EH (cell line): ENCODE results near the gene DMRT3.

Source experiments
- DNase-seq: peaks from one replicate; pipeline ENCODE4 v3.0.0-alpha.2; 2015; ENCODE audit warnings: low read depth

DMRT3 gene, protein sequence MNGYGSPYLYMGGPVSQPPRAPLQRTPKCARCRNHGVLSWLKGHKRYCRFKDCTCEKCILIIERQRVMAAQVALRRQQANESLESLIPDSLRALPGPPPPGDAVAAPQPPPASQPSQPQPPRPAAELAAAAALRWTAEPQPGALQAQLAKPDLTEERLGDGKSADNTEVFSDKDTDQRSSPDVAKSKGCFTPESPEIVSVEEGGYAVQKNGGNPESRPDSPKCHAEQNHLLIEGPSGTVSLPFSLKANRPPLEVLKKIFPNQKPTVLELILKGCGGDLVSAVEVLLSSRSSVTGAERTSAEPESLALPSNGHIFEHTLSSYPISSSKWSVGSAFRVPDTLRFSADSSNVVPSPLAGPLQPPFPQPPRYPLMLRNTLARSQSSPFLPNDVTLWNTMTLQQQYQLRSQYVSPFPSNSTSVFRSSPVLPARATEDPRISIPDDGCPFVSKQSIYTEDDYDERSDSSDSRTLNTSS

GRCh38 chr9:976258-976942 lies at the start of gene DMRT3:
Gene DMRT3 (plus strand): TSS chr9:976655. CDS start chr9:977002, 347 bp downstream.
- no peak for DNase-seq

DNA sequence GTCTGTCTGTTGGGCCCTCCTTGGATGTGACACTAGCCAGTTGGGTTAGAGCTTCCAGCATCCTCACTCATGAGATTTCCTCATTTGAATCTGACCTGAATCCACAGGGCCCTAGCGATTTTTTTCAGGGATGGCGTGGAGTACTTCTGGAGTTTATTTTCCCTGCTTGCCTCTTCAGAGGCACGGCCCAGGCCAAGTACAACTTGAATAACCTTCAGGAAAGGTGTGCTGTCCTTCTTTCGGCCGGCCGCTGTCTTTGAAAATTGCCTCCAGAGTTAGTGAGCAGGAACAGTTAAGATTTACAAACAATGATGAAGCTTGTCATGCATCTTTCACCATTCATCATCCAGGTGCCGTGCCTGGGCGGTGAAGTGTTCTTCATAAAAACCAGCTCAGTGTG lies 49.5 kb upstream of the DMRT3 start:
- DNase-seq = no peak

DNA sequence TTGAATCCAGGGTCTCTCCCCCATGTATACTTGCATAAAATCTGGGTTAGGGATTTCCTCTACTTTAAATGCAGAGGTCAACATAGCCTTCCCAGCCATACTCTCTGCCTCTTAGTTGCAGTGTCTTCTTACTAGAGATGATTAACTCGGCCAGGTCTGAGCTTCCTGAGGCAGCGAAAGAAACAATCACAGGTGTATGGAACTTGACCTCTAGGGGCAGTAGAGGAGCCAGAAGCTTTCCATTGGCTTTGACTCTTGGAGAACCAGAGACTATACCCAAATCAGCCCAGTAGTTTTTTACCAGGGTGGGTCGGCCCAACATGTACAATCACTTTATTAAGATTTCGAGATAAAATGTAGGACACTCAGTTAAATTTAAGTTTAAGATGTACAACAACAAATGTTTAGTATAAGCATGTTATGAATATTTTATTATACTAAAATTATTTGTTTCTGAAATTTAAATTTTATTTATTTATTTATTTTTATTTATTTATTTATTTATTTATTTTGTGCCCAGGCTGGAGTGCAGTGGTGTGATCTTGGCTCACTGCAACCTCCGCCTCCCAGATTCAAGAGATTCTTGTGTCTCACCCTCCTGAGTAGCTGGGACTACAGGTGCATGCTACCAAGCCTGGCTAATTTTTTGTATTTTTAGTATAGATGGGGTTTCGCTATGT lies 48.0 kb upstream of the DMRT3 start:
- DNase-seq = peak; percentile 6

- no peak for DNase-seq
These were observed 46.7 kb upstream of the DMRT3 start for GRCh38 chr9:929719-930118.

DNA sequence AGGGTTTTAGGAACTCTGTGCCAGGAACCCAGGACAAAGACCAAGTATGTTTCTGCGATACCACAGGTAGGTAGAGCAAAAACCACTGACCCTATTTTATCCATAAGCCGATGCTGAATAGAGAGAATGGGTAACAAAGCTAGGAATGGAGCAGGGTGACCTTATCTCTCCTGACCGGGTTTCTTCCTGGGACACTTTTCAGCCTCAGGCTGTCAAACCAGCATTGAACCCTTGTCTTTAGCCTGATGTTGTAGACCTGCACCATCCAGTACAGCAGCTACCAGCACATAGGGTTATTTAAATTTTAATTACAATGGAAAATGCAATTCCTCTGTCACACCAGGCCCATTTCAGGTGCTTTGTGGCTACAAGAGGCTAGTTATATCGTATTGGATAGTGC lies 43.1 kb upstream of the DMRT3 start:
- DNase-seq = no peak

- peak; percentile 65 for DNase-seq
These were observed 41.0 kb upstream of the DMRT3 start for GRCh38 chr9:935348-935965.

DNA sequence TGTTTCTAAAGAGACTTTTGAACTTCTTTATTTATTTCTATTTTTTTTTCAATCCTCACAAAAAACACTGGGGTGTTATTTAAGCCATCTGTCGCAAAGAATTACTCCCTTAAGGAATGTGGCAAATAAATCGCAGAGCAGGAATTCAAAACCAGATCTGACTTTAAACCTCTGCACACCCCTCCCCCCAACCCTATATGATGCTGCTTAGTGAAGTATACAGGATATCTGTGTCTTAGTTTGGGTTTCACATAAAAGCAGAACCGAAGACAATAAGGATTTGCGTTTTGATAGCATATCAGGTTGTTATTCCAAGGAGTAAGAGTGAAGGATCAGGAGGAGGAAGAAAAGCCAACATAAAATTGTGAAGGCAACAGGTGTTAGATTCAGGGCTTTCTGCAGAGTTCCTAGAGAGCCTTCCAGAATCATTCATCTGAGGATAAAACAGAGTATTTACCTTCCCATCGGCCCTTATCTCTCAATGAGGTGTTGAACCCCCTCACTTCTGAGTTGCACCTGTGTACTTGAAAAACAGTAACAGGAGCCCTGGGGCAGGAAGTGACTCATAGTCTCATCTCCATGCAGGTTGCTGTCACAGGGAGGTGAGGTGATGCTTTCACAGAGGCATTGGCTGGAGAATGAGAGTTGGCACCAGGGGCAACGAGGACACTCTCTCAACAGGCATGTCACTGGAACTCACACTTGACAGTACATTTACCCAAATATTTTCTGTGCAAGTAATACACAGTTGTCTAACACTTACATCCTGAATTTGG lies 33.5 kb upstream of the DMRT3 start:
- no peak for DNase-seq

GRCh38 chr9:947985-948384 lies 28.5 kb upstream of the DMRT3 start:
- no peak for DNase-seq

DNA sequence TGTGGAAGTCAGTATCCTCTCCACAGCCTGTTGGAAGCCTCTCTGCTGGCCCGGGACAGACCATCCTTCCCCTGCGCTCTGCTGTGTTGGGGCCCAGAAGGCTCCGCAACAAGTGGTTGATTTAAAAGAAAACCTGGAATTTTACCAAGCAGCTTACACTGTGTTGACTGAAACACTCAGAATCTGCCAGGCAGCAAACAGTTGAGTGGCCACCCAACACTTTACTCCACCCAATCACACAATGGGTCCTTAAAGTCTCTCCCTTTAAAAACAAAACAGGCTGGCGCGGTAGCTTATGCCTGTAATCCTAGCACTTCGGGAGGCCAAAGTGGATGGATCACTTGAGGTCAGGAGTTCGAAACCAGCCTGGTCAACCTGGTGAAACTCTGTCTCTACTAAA lies 28.0 kb upstream of the DMRT3 start:
- no peak for DNase-seq

- no peak for DNase-seq
These were observed 26.3 kb upstream of the DMRT3 start for GRCh38 chr9:950139-950538.

- DNase-seq = no peak
These were observed 23.9 kb upstream of the DMRT3 start for GRCh38 chr9:952546-952945.

DNA sequence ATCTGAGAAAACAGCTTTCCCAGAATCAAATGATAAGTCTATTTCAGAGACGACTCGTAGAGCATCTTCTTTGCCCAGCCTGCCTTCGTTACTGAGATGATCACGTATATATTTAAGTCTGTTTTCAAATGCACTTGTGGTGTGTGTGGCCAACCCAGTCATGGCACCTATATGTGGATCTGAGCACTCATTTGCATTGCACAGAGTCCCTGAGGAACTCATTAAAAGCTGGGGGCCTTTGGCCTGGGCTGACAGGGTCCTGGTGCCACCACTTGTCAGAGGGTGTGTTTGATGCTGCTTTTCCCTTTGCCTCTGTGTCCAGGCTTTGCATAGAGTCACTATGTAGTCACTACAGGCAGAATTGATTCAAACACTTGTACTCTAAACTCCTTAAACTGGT lies 17.4 kb upstream of the DMRT3 start:
- no peak for DNase-seq

- no peak for DNase-seq
These were observed 16.5 kb upstream of the DMRT3 start for GRCh38 chr9:959914-960313.

DNA sequence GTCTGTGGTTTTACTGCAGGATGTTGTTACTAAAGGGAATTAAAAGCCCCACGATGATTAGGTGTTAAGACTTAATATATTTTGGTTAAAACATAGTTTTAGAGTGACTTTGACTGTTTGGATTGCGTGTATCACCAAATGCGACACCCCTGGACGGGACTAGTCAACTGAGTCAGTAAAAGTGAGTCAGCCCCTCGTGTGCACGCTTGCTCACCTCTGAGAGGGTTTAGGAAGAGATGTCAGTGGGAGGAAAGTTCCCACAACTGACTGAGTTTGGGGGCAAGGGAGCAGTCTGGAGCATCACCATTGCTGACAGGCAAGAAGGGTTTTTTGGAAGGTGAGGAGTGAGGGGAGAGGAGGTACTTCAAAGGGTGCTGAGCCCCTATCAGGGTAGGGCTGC lies 14.4 kb upstream of the DMRT3 start:
- DNase-seq = peak; percentile 2

DNA sequence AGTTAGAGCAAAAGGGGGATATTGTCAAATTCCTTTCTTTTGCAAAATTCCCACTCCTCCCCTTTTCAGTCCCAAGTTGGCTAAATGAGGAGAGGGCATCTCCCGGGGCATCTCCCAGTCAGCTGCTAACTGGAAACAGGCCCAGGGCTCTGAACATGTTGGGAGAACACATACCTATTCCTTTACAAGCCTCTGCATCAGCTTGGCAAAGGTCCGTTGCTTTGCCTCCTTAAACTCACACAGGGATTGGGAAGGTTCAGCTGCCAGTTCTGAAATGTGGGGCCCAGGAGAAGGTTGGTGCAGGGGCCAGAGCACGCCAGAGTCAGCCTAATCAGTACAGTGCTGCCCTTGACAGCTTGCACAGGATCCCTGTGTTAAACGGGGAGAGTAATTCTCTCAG lies 11.0 kb upstream of the DMRT3 start:
- DNase-seq = no peak

GRCh38 chr9:966870-967269 lies 9.6 kb upstream of the DMRT3 start:
- no peak for DNase-seq

GRCh38 chr9:967436-967835 lies 9.0 kb upstream of the DMRT3 start:
- DNase-seq = no peak

GRCh38 chr9:967903-968641 lies 8.4 kb upstream of the DMRT3 start:
- peak; percentile 8 for DNase-seq

GRCh38 chr9:969310-970150 lies 6.9 kb upstream of the DMRT3 start:
- DNase-seq = no peak
